IPS-18c (cell line): Measurements from ENCODE around the gene SIK2.
"Not testable (repeated sequence)": the region's sequence is repeated elsewhere in the genome, so short reads cannot be mapped to it uniquely, and the experiment has no call there.

ENCODE experiments used
- H3K4me3 ChIP-seq: 2 replicates; pipeline ENCODE4 v1.7.0; 2013; ENCODE audit warnings: low read depth, mild to moderate bottlenecking, low read length, moderate library complexity; ENCODE audit not compliant: insufficient read depth
- H3K9me3 ChIP-seq: one replicate; pipeline ENCODE4 v1.6.1; 2013; ENCODE audit warnings: mild to moderate bottlenecking, low read length, moderate library complexity; ENCODE audit not compliant: control insufficient read depth, insufficient read depth

SIK2 gene

DNA sequence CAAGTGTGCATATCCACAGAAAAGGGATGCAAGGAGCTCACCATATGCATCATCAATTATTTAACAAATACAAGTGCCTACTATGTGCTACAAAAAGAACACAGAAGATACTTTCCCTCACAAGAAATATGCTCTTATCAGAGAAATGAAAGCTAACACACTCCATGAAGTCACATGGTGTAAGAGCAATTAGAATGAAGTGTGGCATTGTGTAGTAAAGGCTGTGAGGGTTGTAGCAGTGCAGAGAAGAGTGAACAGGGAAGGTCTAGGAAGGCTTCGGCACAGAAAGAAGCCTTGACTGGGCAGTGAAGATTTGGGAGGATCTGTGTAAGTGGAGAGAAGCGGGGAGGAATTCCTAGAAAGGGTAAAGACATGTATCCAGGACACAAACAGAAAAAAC lies 141.5 kb downstream of the SIK2 start:
- Histone ChIP-seq H3K4me3 (no peak overlapping the region), H3K9me3 (no peaks in the 10 kb centered on the region)

DNA sequence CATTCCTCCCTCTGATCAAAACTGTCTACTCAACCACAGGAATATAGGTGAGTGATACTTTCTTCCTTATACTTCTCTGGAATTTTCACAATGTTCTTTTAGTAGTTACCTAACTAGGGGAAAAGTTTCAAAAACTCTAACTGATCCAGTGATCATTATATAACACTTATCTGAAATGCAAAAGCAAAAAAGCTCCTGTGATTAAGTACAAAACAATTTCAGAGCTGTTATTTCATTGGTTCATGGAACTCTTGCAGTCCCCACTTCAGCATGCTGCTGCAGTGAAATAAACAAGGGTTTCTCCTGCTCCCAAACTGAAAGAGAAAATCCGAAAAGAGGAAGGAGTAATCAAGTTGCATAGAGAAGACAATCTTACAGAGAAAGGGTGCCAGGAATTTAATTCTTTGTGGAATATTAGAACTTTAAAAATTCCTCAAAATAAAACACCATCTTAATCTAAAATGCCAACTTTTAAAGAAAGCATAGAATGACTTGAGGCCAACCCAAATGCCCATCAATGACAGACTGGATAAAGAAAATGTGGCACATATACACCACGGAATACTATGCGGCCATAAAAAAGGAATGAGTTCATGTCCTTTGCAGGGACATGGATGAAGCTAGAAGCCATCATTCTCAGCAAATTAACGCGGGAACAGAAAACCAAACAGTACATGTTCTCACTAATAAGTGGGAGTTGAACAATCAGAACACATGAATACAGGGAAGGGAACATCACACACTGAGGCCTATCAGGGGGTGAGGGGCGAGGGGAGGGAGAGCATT lies 143.7 kb downstream of the SIK2 start:
- Histone ChIP-seq H3K4me3 (no peak overlapping the region), H3K9me3 (no peaks in the 10 kb centered on the region)

DNA sequence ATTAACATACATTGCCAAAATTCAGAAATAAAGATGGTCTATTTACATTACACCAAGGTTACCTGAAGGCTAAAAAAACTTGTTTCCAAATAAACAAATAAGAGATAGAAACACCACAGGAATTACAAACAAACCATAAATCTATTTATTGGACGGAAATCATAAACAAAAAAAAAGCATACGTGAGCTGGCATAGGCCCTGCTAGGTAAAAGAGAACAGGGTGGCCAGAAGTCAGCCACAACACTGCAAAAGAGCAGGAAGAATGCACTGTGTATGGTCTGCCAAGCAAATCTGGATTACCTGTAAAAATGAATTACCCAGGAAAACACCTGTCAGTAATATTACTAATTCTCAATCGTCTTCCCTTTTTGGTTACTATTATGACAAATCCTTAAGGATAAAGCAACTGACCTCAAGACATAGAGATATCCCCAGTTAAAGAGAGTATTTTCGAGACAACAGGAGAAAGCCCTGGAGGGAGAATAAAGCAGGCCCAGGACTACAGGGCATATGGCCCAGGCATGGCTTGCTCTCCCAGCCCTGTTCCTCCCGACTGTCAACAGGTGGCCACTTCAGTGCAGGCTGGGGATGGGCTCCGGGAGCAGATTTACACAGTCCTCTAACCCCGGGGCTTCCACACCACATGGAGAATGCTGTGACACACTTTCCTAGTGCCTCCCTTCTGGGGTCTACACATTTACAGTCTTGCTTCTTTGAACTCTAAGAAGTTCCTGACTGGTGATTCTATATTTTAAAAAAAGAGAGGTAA lies 146.0 kb downstream of the SIK2 start:
- no peak overlapping the region for H3K4me3 ChIP-seq
- no peaks in the 10 kb centered on the region for H3K9me3 ChIP-seq

DNA sequence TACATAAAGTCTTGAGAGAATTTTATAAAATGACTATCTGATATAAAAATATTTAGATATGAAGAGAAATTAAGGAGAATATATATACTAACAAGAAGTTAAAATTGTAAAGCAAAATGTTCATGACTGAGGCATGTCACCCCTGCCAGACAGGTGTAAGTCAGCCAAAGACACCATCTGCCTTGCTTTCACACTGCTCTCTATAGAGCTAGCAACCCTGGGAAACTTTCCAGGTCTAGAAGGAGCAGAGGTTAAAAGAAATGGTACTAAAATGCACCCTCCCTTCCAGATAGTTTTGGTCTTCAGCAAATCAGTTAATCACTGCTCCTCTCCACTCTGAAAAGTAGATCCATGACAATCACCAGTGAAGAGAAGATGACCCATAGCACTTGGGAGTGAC lies 147.4 kb downstream of the SIK2 start:
- H3K4me3 ChIP-seq = no peak overlapping the region
- H3K9me3 ChIP-seq = no peaks in the 10 kb centered on the region

DNA sequence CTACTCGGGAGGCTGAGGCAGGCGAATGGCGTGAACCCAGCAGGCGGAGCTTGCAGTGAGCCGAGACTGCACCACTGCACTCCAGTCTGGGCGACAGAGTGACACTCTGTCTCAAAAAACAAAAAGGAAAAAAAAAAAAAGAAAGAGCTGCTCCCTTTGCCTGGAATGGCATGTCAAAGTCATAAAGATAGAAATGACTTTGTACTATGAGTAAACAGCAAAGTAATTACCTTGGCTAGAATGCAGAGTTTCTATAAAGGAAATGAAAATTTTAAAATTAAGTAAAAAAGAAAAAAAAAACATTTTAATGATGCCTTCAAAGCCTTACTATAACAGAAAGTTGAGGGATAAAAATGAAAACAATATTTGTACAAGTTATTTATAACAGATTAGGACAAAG lies 153.8 kb downstream of the SIK2 start:
- Histone ChIP-seq H3K9me3 (no peaks in the 10 kb centered on the region), H3K4me3 (no peak overlapping the region)

DNA sequence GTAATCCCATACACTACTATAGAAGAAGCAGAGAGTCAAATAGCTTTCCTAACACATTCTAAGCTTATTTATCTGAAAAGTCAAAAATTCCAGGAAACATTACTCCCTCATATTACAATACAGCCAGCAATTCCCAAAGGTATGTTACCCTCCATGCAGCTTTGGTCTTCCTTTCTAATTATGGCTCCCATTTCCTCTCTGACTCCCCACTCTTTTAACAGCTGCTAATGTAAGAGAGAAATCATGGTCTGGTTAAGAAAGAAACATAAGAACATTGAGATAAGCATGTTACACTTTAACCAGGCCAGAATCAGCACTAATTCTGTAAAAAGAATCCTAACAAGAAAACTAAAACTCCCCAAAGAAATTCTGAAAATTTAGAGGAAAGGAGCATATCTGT lies 157.1 kb downstream of the SIK2 start:
- H3K4me3 ChIP-seq = no peak overlapping the region
- no peaks in the 10 kb centered on the region for H3K9me3 ChIP-seq

DNA sequence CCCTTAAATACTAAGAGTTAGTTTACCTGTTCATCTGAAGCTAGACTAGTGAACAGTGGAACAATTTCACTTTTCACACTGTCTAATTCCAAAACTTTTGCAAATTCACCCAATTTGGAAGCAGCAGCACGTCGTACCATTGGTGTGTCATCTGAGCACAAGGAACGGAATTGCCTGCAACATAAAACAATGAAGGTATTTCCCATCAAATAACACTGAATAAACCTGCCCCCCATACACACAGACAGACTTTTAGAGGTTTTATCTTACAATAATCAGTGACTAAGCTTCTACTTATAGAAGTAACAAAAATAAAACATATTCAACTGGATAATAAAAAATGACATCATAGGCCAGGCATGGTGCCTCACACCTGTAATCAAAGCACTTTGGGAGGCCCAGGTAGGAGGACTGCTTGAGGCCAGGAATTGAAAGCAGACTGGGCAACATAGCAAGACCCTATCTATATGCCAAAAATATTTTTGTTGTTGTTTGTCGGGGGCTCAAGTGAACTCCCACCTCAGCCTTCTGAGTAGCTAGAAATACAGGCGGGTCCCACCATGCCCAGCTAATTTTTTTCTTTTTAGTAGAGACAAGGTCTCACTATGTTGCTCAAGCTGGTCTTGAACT lies 157.6 kb downstream of the SIK2 start:
- Histone ChIP-seq H3K4me3 (no peak overlapping the region), H3K9me3 (no peaks in the 10 kb centered on the region)

DNA sequence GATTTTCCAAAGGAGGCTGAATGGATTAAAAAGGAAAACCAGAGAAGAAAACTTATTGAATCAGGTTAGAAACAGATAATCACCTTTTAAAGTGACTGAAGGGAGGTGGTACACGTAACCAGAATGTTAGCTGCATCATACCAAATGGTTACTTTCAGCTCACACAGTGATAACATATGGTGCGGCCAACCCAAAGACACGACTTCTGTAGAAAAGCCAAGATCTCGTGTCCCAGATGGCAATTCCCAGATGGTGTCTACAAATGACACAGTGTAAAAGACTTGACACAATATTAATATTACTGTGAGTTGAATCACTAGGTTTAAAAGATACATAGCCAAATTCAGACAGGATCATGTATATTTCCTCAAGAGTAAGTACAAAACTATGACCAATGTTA lies 158.8 kb downstream of the SIK2 start:
- H3K4me3 ChIP-seq = no peak overlapping the region
- no peaks in the 10 kb centered on the region for H3K9me3 ChIP-seq

DNA sequence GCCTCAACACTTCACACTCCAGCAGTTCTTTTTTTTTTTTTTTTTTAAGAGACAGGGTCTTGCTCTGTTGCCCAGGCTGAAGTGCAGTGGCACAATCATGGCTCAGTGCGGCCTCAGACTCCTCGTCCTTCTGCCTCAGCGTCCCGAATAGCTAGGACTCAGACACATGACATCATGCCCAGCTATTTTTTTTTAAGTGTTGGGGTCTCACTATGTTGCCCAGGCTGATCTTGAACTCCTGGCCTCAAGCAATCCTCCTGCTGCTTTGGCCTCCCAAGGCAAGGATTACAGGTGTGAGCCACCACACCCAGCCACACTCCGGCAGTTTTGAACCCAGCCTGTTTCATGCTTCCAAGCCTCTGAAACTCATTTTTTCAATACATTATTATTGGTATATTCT lies 160.3 kb downstream of the SIK2 start:
- no peak overlapping the region for H3K4me3 ChIP-seq
- no peaks in the 10 kb centered on the region for H3K9me3 ChIP-seq

DNA sequence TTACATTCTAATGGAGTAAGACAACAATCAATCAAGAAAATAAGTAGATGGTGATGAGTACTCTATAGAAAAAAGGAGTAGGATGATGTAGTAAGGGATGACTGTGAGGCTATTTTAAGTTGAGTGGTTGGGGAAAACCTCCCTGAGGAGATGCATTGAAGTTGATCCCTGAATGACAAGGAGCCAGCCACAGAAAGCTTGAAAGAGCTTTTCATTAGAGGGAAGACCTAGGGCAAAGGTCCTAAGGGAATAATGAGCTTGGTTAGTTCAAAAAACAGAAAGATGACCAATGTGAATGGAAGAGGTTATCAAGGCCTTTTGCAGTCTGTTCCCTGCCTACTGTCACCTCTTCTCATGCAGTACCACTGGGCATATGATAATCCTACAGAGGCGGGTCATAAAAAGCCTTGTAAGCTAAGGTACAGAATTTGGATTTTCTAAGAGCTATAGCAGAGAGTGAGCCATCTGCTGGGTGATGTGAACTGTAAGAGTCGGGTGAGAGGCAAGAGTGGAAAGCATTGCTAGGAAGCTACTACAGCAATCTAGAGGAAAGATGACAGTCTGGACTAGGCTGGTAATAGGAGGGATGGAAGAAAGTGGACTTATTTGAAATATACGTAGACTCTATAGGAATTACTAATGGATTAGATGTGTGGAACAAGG lies 160.9 kb downstream of the SIK2 start:
- no peaks in the 10 kb centered on the region for H3K9me3 ChIP-seq
- H3K4me3 ChIP-seq = no peak overlapping the region

DNA sequence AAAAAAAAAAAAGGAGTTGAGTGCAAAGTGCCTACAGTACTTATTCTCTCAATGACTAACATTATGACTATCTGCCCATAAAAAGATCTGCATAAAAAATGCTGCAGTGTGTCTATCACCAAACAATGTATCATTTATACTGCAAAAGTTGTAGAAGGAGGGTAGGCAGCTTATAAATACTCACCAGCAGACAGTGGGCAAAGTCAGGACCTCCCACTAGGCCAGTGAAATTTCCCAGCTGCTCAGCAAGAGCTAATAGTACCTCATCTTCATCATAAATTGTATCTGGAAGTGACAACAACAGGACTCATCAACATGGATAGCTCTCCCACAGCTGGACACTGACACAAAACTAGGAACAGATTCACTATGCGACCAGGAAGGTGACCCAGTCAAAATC lies 162.4 kb downstream of the SIK2 start:
- Histone ChIP-seq H3K9me3 (no peaks in the 10 kb centered on the region), H3K4me3 (peak overlapping the region; percentile 26; the same call in 1 of the 2 replicates)

DNA sequence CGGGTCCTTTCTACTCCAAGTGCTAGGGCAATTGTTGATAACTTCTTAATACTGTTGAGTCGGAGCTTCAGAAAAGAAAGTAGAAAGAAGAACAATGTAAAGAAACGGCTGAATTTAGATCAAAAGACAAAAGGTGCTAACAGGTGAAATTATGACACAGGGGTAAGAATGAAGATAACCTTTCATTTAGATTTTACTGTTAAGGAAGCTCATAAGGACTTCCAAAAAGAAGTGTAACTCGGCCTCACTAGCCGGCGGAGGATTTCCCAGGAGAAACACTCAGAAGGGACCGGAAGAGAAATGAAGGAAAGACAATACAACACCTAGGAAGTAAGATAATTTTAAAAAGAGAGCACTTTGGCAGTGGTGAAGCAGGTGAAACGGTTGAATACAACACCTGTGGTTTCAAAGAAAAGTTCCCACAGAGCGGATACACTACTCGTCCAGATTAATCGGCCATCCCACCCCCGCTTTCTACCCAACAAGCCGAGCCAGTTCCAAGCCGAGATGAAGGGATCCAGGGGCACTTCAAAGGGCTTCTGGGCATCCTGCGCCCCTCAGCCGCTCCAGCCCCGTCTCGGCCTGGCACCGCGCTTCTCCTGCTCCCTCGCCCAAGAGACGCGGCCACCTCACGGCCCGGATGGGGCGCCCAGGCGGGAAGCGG lies 163.2 kb downstream of the SIK2 start:
- Histone ChIP-seq H3K4me3 (peak overlapping the region; percentile 96), H3K9me3 (no peaks in the 10 kb centered on the region)

DNA sequence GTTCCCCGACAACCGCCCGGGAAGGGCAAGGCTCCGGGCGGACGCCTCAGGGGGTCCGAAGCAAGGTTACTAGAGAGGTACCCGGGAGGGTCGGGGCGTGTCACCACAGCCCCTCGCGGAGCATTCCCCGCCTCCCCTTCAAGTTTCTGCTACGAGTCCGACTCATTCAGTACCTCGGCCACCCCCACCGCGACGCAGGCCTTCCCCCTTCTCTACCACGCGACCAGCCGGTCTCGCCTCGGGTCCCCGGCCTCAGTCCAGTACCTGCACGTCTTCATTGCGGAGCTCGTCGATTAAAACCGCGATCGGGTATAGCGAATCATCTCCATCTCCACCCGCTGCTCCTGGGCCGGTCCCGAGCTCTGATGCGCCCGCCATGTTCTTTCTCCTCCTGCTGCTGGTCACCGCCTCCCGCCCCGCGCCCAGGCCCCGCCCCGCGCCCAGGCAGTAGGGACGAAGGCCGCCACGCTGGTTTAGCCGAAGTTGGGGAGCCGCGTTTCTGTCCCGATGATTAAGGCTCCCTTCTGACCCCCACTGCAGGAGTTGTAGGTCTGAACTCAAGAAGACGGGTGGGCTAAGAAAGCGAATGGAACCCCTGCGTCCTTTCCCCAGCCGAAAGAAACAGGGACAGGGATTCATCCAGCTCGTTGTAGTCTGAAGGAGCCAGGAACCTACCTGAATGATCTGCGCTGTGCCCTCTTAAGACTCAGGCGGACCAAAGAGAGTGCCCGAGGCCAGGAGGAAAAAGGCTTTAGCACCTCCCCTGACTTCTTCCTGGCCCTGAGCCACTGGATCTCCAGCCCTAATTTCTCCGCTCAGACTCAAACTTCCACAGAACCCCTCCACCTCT lies 164.0 kb downstream of the SIK2 start, which contains the start of gene PPP2R1B:
PPP2R1B (minus strand) TSS at position 406 of the 850 bp plus-strand sequence; CDS start at position 378, 28 bp downstream.
- no peaks in the 10 kb centered on the region for H3K9me3 ChIP-seq
- H3K4me3 ChIP-seq = peak within 1 kb of the TSS; percentile 96

DNA sequence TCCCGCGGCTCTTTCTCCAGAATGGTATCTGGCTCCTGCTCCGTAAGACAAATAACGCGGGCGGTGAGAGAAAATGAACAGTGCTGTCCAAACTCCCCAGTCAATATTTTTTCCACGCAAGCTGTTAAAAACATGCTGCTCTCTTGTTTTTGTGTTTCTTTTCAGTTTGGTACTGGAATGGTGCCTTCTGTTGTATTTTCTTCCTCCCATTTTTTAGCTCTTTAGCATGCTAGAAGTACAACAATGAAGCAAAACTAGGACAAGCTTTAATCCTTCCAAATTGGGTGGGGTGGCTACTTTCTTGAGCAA lies 164.5 kb downstream of the SIK2 start:
- Histone ChIP-seq H3K4me3 (peak overlapping the region; percentile 96), H3K9me3 (no peaks in the 10 kb centered on the region)

DNA sequence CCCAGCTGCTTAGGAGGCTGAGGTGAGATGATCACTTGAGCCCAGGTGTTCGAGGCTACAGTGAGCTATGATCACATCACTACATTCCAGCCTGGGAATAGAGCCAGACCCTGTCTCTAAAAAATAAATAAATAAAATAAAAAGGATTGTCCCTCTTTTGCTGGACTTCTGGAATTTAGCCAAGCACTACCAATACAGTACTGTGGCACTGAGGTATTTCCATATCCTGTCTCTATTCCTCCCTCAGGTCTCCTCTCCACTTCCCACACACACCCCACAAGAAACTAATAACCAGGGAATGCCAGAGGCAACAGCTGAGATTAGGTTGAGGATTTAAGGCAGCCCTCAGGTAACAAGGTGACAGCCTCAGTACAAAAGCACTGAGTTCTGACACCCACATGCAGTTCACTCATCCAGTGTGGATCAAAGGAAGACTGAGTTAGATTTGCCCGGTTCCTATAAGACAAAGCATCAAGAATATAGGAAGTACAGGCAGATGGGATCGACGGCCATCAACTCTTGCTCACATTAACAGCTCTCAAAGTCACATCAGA lies 168.4 kb downstream of the SIK2 start:
- no peak overlapping the region for H3K4me3 ChIP-seq

DNA sequence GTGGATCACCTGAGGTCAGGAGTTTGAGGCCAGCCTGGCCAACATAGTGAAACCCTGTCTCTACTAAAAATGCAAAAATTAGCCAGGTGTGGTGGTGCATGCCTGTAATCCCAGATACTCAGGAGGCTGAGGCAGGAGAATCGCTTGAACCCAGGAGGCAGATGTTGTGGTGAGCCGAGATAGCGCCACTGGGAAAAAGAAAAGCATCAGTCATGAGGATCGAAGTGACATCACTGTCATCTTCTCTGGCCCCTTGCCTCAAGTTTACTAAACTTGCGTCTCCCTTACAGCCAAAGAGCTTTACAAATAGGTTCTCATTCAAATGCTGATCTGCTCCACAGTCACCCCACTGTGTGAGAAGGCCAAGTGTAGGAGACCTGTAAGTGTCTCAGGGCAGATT lies 169.0 kb downstream of the SIK2 start:
- not testable (repeated sequence) for H3K9me3 ChIP-seq
- H3K4me3 ChIP-seq = 0 out of 2 replicates have a peak overlapping the region, but pooled peaks have one; percentile 24

More for the DNA sequence above, 168.4 kb downstream of the SIK2 start:
- no peaks in the 10 kb centered on the region for H3K9me3 ChIP-seq
